Natural killer cell treated with Interleukin-12 subunit alpha and Interleukin-12 subunit beta and Interleukin-15 and Interleukin-18, amount 100 ng/mL, for 72 hours (primary cell): ENCODE measurements around the gene BORCS6. TPM values are rescaled to one million over a fixed set of nuclear protein-coding genes. Genes with fewer than 3 reads are reported as not detected.
"Not testable (repeated sequence)": the region's sequence is repeated elsewhere in the genome, so short reads cannot be mapped to it uniquely, and the experiment has no call there.

Experiments
- ATAC-seq, 2 donors: fragments of 150-1000 bp; cut with Tn5 transposase in 1 of 2; sonication (Bioruptor Pico), chemical (Tn5 transposase) in 1 of 2; 2 replicates each; pipeline ENCODE4 v1.10.0; 2021
- DNase-seq: peaks from one replicate; pipeline ENCODE4 v3.0.0; 2022; ENCODE audit warnings: low spot score
- H3K27ac Mint-ChIP-seq, 2 donors: 1 replicate in 1 of 2; 2 replicates in 1 of 2; pipeline ENCODE4 v1.8.0; 2022; ENCODE audit warnings: mixed read lengths in 2 of 2, mild to moderate bottlenecking in 1 of 2, moderate library complexity in 1 of 2
- H3K27me3 Mint-ChIP-seq, 2 donors: 1 replicate in 1 of 2; 2 replicates in 1 of 2; pipeline ENCODE4 v1.8.0; 2022; ENCODE audit warnings: mixed read lengths in 2 of 2
- H3K36me3 Mint-ChIP-seq: one replicate; pipeline ENCODE4 v1.8.0; 2022; ENCODE audit warnings: mixed read lengths
- H3K4me1 Mint-ChIP-seq, 2 donors: 1 replicate in 1 of 2; 2 replicates in 1 of 2; pipeline ENCODE4 v1.8.0; 2022; ENCODE audit warnings: low read depth in 2 of 2, mixed read lengths in 2 of 2, mild to moderate bottlenecking in 1 of 2
- H3K4me3 Mint-ChIP-seq: one replicate; pipeline ENCODE4 v1.8.0; 2022; ENCODE audit warnings: mixed read lengths
- H3K9me3 Mint-ChIP-seq: 2 replicates; pipeline ENCODE4 v1.8.0; 2022; ENCODE audit warnings: mixed read lengths
- total RNA-seq, 2 donors: library from RNA; stranded (reverse); gene quantifications; one replicate each; pipeline ENCODE4 v1.2.3, GENCODE V29; 2022

Gene BORCS6
- total RNA-seq, 2 donors from 2014 or later = 10.4 to 11.6 TPM

- DNase-seq (peak; percentile 88), ATAC-seq (peak; percentile 81 to 83)
- H3K9me3 Mint-ChIP-seq = no peaks in the 10 kb centered on the region
- H3K27ac Mint-ChIP-seq = peak overlapping the region; percentile 97 to 100
- H3K36me3 Mint-ChIP-seq = no peaks in the 10 kb centered on the region
- H3K4me1 Mint-ChIP-seq = peaks cover 40 to 43% of the 10 kb centered on the region in 2 donors
- H3K4me3 Mint-ChIP-seq = peak overlapping the region; percentile 80
- no peaks in the 10 kb centered on the region for H3K27me3 Mint-ChIP-seq
These were observed 16.7 kb downstream of the BORCS6 start for GRCh38 chr17:8173056-8173870.

GRCh38 chr17:8170186-8170585 lies 19.8 kb downstream of the BORCS6 start:
- not testable (repeated sequence) for H3K9me3 Mint-ChIP-seq, H3K27me3 Mint-ChIP-seq, DNase-seq, H3K27ac Mint-ChIP-seq, ATAC-seq, H3K4me3 Mint-ChIP-seq, H3K36me3 Mint-ChIP-seq
- H3K4me1 Mint-ChIP-seq = peaks cover 21 to 28% of the 10 kb centered on the region in 2 donors

- Mint-ChIP-seq H3K27ac (no peak overlapping the region), H3K36me3 (no peaks in the 10 kb centered on the region), H3K4me3 (no peak overlapping the region), H3K27me3 (no peaks in the 10 kb centered on the region), H3K9me3 (no peaks in the 10 kb centered on the region), H3K4me1 (peaks cover 21 to 30% of the 10 kb centered on the region in 2 donors)
- ATAC-seq (no peak), DNase-seq (no peak)
These were observed 22.5 kb downstream of the BORCS6 start for GRCh38 chr17:8167526-8167925.

- ATAC-seq (no peak), DNase-seq (no peak)
- Mint-ChIP-seq H3K9me3 (no peaks in the 10 kb centered on the region), H3K27me3 (no peaks in the 10 kb centered on the region), H3K4me3 (no peak overlapping the region), H3K4me1 (peaks cover 22 to 30% of the 10 kb centered on the region in 2 donors), H3K27ac (no peak overlapping the region), H3K36me3 (no peaks in the 10 kb centered on the region)
These were observed 23.2 kb downstream of the BORCS6 start for GRCh38 chr17:8166731-8167130.

GRCh38 chr17:8164815-8165131 lies 25.2 kb downstream of the BORCS6 start:
- ATAC-seq (no peak), DNase-seq (no peak)
- peak overlapping the region; percentile 85 for H3K4me3 Mint-ChIP-seq
- H3K4me1 Mint-ChIP-seq = peaks cover 42 to 45% of the 10 kb centered on the region in 2 donors
- H3K27ac Mint-ChIP-seq = peak overlapping the region; percentile 90 to 93
- no peaks in the 10 kb centered on the region for H3K9me3 Mint-ChIP-seq
- no peaks in the 10 kb centered on the region for H3K27me3 Mint-ChIP-seq
- H3K36me3 Mint-ChIP-seq = peaks cover 8% of the 10 kb centered on the region

- DNase-seq = peak; percentile 88
- Mint-ChIP-seq H3K4me1 (peaks cover 46 to 50% of the 10 kb centered on the region in 2 donors), H3K27me3 (no peaks in the 10 kb centered on the region), H3K4me3 (peak overlapping the region; percentile 85), H3K9me3 (no peaks in the 10 kb centered on the region), H3K27ac (peak overlapping the region; percentile 90 to 93), H3K36me3 (peaks cover 8% of the 10 kb centered on the region)
- ATAC-seq = peak; percentile 76 to 79
These were observed 25.8 kb downstream of the BORCS6 start for GRCh38 chr17:8163978-8164814.

GRCh38 chr17:8162997-8163977 lies 26.7 kb downstream of the BORCS6 start:
- Mint-ChIP-seq H3K27ac (peak overlapping the region; percentile 90 to 93), H3K4me1 (peaks cover 54% of the 10 kb centered on the region in 2 donors), H3K9me3 (no peaks in the 10 kb centered on the region), H3K27me3 (no peaks in the 10 kb centered on the region), H3K36me3 (peaks cover 8% of the 10 kb centered on the region), H3K4me3 (peak overlapping the region; percentile 85)
- DNase-seq (no peak), ATAC-seq (peak; percentile 26 to 29)

- peak within 1 kb of the TSS; percentile 90 to 93 for H3K27ac Mint-ChIP-seq
- no peaks in the 10 kb centered on the region for H3K9me3 Mint-ChIP-seq
- no peaks in the 10 kb centered on the region for H3K27me3 Mint-ChIP-seq
- H3K4me3 Mint-ChIP-seq = peak within 1 kb of the TSS; percentile 85
- peaks cover 54% of the 10 kb centered on the region in 2 donors for H3K4me1 Mint-ChIP-seq
- DNase-seq (peak; percentile 86), ATAC-seq (peak; percentile 79 to 86)
- peaks cover 8% of the 10 kb centered on the region for H3K36me3 Mint-ChIP-seq
These were observed 27.6 kb downstream of the BORCS6 start, which contains the start of gene VAMP2 for GRCh38 chr17:8162233-8162996. VAMP2 (minus strand) TSS chr17:8162948; CDS start chr17:8162879, 69 bp downstream.

- Mint-ChIP-seq H3K4me3 (peak overlapping the region; percentile 85), H3K27ac (peak overlapping the region; percentile 43 to 85), H3K9me3 (no peaks in the 10 kb centered on the region), H3K27me3 (no peaks in the 10 kb centered on the region), H3K4me1 (peaks cover 52 to 54% of the 10 kb centered on the region in 2 donors), H3K36me3 (peaks cover 8% of the 10 kb centered on the region)
- ATAC-seq (no peak), DNase-seq (no peak)
These were observed 28.4 kb downstream of the BORCS6 start for GRCh38 chr17:8161289-8162232.

- H3K27ac Mint-ChIP-seq = peak overlapping the region; percentile 43 to 85
- no peak for ATAC-seq
- H3K4me1 Mint-ChIP-seq = peaks cover 51 to 54% of the 10 kb centered on the region in 2 donors
- H3K4me3 Mint-ChIP-seq = peak overlapping the region; percentile 85
- DNase-seq = no peak
- H3K36me3 Mint-ChIP-seq = peaks cover 8% of the 10 kb centered on the region
- H3K9me3 Mint-ChIP-seq = no peaks in the 10 kb centered on the region
- H3K27me3 Mint-ChIP-seq = no peaks in the 10 kb centered on the region
These were observed 29.2 kb downstream of the BORCS6 start for GRCh38 chr17:8160741-8161221.

- H3K27me3 Mint-ChIP-seq = no peaks in the 10 kb centered on the region
- peaks cover 51 to 54% of the 10 kb centered on the region in 2 donors for H3K4me1 Mint-ChIP-seq
- peak overlapping the region; percentile 43 to 85 for H3K27ac Mint-ChIP-seq
- peaks cover 8% of the 10 kb centered on the region for H3K36me3 Mint-ChIP-seq
- peak overlapping the region; percentile 85 for H3K4me3 Mint-ChIP-seq
- H3K9me3 Mint-ChIP-seq = no peaks in the 10 kb centered on the region
- ATAC-seq (no peak), DNase-seq (no peak)
These were observed 29.8 kb downstream of the BORCS6 start for GRCh38 chr17:8160224-8160577.
